Measurements from ENCODE around the gene ZNF438. TPM values are rescaled to one million over a fixed set of nuclear protein-coding genes. Genes with fewer than 3 reads are reported as not detected.

ZNF438 gene
- total and polyA plus RNA-seq, 2 of the 13 experiments (the other 11 are each of a cell fraction or from before 2014, with no cell fraction given): 0.75 to 0.83 TPM

DNA sequence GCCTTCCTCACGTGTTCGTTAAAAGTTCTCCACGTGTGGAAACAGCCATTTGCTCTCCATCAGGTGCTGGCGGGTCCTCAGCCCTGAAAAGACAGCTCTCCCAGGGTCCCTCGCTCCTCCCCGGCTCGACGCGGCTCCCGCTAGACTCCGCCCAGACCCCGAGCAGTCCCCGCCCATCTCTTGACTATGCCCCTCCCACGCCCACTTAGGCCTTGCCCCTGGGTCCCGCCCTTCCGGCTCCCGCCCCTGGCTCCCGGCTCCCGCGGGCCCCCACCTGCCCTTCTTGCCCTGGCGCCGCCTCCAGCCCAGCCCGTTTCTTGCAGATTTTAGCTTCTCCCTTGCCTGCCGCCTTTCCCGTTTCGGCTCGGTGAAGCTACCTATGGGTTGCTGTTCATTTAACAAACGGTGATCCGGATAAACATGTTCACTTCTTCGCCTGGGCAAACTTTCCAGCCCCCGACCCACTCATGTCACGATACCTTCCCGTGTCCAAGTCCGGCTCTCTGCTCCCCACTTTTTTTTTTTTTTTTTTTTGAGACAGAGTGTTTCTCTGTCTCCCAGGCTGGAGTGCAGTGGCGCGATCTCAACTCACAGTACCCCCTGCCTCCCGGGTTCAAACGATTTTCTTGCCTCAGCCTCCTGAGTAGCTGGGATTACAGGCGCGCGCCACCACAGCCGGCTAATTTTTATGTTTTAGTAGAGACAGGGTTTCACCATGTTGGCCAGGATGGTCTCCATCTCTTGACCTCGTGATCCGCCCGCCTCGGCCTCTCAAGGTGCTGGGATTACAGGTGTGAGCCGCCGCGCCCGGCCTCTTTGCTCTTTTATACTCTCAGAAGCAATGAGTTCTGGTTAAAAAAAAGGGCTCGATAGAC, 830 bp upstream of the ZNF438 start (continued):
- TF ChIP-seq RAD51 (IDR thresholded peaks at IDR 0.05; ENCODE audit: borderline replicate concordance): no peak
- no peak for TF ChIP-seq ZKSCAN1 (IDR thresholded peaks at IDR 0.05; ENCODE audit: low read length)
- no peak for TF ChIP-seq MBNL3 (CRISPR knock-in tag; conservative IDR thresholded peaks at IDR 0.05)
- TF ChIP-seq, protein P1, sequence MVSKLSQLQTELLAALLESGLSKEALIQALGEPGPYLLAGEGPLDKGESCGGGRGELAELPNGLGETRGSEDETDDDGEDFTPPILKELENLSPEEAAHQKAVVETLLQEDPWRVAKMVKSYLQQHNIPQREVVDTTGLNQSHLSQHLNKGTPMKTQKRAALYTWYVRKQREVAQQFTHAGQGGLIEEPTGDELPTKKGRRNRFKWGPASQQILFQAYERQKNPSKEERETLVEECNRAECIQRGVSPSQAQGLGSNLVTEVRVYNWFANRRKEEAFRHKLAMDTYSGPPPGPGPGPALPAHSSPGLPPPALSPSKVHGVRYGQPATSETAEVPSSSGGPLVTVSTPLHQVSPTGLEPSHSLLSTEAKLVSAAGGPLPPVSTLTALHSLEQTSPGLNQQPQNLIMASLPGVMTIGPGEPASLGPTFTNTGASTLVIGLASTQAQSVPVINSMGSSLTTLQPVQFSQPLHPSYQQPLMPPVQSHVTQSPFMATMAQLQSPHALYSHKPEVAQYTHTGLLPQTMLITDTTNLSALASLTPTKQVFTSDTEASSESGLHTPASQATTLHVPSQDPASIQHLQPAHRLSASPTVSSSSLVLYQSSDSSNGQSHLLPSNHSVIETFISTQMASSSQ (IDR thresholded peaks at IDR 0.05; ENCODE audit: low read depth): no peak
- TF ChIP-seq, protein P1 (CRISPR knock-in tag; IDR thresholded peaks at IDR 0.05; ENCODE audit: borderline replicate concordance): no peak
- no peak for TF ChIP-seq ZSCAN9 (CRISPR knock-in tag; IDR thresholded peaks at IDR 0.05; ENCODE audit: borderline replicate concordance)
- TF ChIP-seq, protein P2, sequence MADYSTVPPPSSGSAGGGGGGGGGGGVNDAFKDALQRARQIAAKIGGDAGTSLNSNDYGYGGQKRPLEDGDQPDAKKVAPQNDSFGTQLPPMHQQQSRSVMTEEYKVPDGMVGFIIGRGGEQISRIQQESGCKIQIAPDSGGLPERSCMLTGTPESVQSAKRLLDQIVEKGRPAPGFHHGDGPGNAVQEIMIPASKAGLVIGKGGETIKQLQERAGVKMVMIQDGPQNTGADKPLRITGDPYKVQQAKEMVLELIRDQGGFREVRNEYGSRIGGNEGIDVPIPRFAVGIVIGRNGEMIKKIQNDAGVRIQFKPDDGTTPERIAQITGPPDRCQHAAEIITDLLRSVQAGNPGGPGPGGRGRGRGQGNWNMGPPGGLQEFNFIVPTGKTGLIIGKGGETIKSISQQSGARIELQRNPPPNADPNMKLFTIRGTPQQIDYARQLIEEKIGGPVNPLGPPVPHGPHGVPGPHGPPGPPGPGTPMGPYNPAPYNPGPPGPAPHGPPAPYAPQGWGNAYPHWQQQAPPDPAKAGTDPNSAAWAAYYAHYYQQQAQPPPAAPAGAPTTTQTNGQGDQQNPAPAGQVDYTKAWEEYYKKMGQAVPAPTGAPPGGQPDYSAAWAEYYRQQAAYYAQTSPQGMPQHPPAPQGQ (CRISPR knock-in tag; IDR thresholded peaks at IDR 0.05; ENCODE audit: borderline replicate concordance): no peak
- no peak for TF ChIP-seq ZNF251 (CRISPR knock-in tag; IDR thresholded peaks at IDR 0.05)
- TF ChIP-seq MZF1 (CRISPR knock-in tag; IDR thresholded peaks at IDR 0.05; ENCODE audit: borderline replicate concordance): no peak
- no peak for TF ChIP-seq AHR (CRISPR knock-in tag; IDR thresholded peaks at IDR 0.05)
- TF ChIP-seq ZNF773 (CRISPR knock-in tag; IDR thresholded peaks at IDR 0.05; ENCODE audit: borderline replicate concordance): no peak
- TF ChIP-seq POLR2A (IDR thresholded peaks at IDR 0.05; ENCODE audit: insufficient read depth in 1 of 2, low read depth in 2 of 2, low read length in 2 of 2): peak in 1 of 2 experiments; percentile 26; a peak in 1 of 4 replicates
- TF ChIP-seq HHEX (CRISPR knock-in tag; IDR thresholded peaks at IDR 0.05): no peak
- TF ChIP-seq ZNF34 (CRISPR knock-in tag; IDR thresholded peaks at IDR 0.05; ENCODE audit: borderline replicate concordance): no peak
- no peak for TF ChIP-seq MTF1 (CRISPR knock-in tag; IDR thresholded peaks at IDR 0.05)
- TF ChIP-seq, protein P3, sequence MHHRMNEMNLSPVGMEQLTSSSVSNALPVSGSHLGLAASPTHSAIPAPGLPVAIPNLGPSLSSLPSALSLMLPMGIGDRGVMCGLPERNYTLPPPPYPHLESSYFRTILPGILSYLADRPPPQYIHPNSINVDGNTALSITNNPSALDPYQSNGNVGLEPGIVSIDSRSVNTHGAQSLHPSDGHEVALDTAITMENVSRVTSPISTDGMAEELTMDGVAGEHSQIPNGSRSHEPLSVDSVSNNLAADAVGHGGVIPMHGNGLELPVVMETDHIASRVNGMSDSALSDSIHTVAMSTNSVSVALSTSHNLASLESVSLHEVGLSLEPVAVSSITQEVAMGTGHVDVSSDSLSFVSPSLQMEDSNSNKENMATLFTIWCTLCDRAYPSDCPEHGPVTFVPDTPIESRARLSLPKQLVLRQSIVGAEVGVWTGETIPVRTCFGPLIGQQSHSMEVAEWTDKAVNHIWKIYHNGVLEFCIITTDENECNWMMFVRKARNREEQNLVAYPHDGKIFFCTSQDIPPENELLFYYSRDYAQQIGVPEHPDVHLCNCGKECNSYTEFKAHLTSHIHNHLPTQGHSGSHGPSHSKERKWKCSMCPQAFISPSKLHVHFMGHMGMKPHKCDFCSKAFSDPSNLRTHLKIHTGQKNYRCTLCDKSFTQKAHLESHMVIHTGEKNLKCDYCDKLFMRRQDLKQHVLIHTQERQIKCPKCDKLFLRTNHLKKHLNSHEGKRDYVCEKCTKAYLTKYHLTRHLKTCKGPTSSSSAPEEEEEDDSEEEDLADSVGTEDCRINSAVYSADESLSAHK (CRISPR knock-in tag; IDR thresholded peaks at IDR 0.05; ENCODE audit: borderline replicate concordance): no peak
- TF ChIP-seq MAFG (CRISPR knock-in tag; IDR thresholded peaks at IDR 0.05): no peak
- TF ChIP-seq ZNF383 (CRISPR knock-in tag; IDR thresholded peaks at IDR 0.05; ENCODE audit: borderline replicate concordance): no peak
- TF ChIP-seq, protein P4, sequence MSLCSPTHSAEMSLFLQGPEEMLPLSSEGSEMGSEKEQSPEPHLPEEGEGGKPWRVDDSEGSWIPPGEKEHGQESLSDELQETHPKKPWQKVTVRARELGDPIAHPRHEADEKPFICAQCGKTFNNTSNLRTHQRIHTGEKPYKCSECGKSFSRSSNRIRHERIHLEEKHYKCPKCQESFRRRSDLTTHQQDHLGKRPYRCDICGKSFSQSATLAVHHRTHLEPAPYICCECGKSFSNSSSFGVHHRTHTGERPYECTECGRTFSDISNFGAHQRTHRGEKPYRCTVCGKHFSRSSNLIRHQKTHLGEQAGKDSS (CRISPR knock-in tag; IDR thresholded peaks at IDR 0.05; ENCODE audit: borderline replicate concordance, low read depth): no peak; the same call in 1 of the 2 replicates
- TF ChIP-seq ZNF644 (CRISPR knock-in tag; IDR thresholded peaks at IDR 0.05; ENCODE audit: low read depth): no peak

Measured in HepG2 (cell line).